Gastroesophageal sphincter (tissue), 4 donors: Measurements from ENCODE around the gene DCXR. TPM values are rescaled to one million over a fixed set of nuclear protein-coding genes. Genes with fewer than 3 reads are reported as not detected.

ENCODE experiments used
- ATAC-seq: fragments of 150-250 bp; one replicate; pipeline ENCODE4 v1.9.1; 2016; ENCODE audit warnings: mild to moderate bottlenecking, moderate library complexity
- H3K27ac ChIP-seq, 4 donors: fragments of 200-600 bp; sonication (generic) in 3 of 4; 1 replicate in 3 of 4; 2 replicates in 1 of 4; pipeline ENCODE4 v1.5.1; 2016 to 2019
- H3K27me3 ChIP-seq: fragments of 200-600 bp; sonication (generic); one replicate; pipeline ENCODE4 v1.5.1; 2019
- H3K36me3 ChIP-seq, 2 donors: fragments of 200-600 bp; sonication (generic); one replicate each; pipeline ENCODE4 v1.5.1; 2019; ENCODE audit warnings: control low read depth in 1 of 2
- H3K4me1 ChIP-seq, 3 donors: fragments of 200-600 bp; sonication (generic); 1 replicate in 2 of 3; 2 replicates in 1 of 3; pipeline ENCODE4 v1.5.1; 2016 to 2019; ENCODE audit warnings: control low read depth in 2 of 3
- H3K4me3 ChIP-seq, 2 donors: fragments of 200-600 bp; sonication (generic); one replicate each; pipeline ENCODE4 v1.5.1; 2019; ENCODE audit warnings: mild to moderate bottlenecking in 1 of 2, moderate library complexity in 1 of 2
- H3K9me3 ChIP-seq, 3 donors: fragments of 200-600 bp; sonication (generic); one replicate each; pipeline ENCODE4 v1.5.1; 2017 to 2019; ENCODE audit warnings: control low read depth in 2 of 3
- CTCF ChIP-seq, 4 experiments: fragments of 200-600 bp in 2 of 4; fragments of 450-650 bp in 2 of 4; sonication (generic) in 1 of 4; IDR thresholded peaks; one replicate each; pipeline ENCODE4 v1.5.1; 2017 to 2019; ENCODE audit warnings: antibody characterized with exemption in 4 of 4, mild to moderate bottlenecking in 2 of 4, moderate library complexity in 2 of 4
- EP300 ChIP-seq: sonication (generic); formaldehyde crosslinking; IDR thresholded peaks from one replicate; pipeline ENCODE4 v1.6.1; 2017; ENCODE audit warnings: antibody characterized with exemption, mild to moderate bottlenecking
- POLR2A ChIP-seq, 2 donors: fragments of 450-650 bp; IDR thresholded peaks; one replicate each; pipeline ENCODE4 v1.6.1; 2017; ENCODE audit warnings: antibody characterized with exemption in 2 of 2, mild to moderate bottlenecking in 2 of 2, moderate library complexity in 1 of 2
- POLR2AphosphoS5 ChIP-seq: sonication (generic); formaldehyde crosslinking; IDR thresholded peaks from one replicate; pipeline ENCODE4 v1.6.1; 2017; ENCODE audit warnings: antibody characterized with exemption
- WGBS, 2 donors: methylation state at CpG; one replicate each; pipeline ENCODE4 v1.1.5; 2018; ENCODE audit warnings: low coverage in 1 of 2; 5-methylcytosine and 5-hydroxymethylcytosine counted together
- total RNA-seq, 4 donors: library from RNA; depleted of rRNA; stranded (reverse); fragments of >200 nt; gene quantifications; one replicate each; pipeline ENCODE4 v1.1.0, GENCODE V29; 2016

Gene DCXR
- total RNA-seq, 4 donors from 2014 or later: 70.7 to 140 (median 108) TPM

GRCh38 chr17:82014432-82014831, 23.1 kb downstream of the DCXR start:
- Histone ChIP-seq H3K4me1 (no peaks in the 10 kb centered on the region), H3K27ac (no peak overlapping the region), H3K27me3 (no peaks in the 10 kb centered on the region), H3K9me3 (no peaks in the 10 kb centered on the region), H3K4me3 (no peak overlapping the region), H3K36me3 (peaks cover 0 to 53% of the 10 kb centered on the region in 2 donors)
- no peak for ATAC-seq
- 67 to 84% methylated on average over 4 to 11 of the region's 23 CpGs for WGBS, 2 donors
- no peak for TF ChIP-seq EP300
- no peak for TF ChIP-seq POLR2AphosphoS5
- TF ChIP-seq CTCF (IDR thresholded peaks at IDR 0.05): no peak
- TF ChIP-seq POLR2A (IDR thresholded peaks at IDR 0.05): no peak

GRCh38 chr17:82013772-82014321, 23.6 kb downstream of the DCXR start:
- TF ChIP-seq POLR2A (IDR thresholded peaks at IDR 0.05) (no peak), EP300 (no peak), POLR2AphosphoS5 (no peak), CTCF (IDR thresholded peaks at IDR 0.05) (no peak)
- no peak for ATAC-seq
- Histone ChIP-seq H3K27me3 (no peaks in the 10 kb centered on the region), H3K4me1 (no peaks in the 10 kb centered on the region), H3K4me3 (no peak overlapping the region), H3K27ac (peak overlapping the region in 1 of 4 donors; percentile 48), H3K36me3 (peaks cover 0 to 53% of the 10 kb centered on the region in 2 donors), H3K9me3 (no peaks in the 10 kb centered on the region)
- 81 to 100% methylated on average over 5 to 7 of the region's 16 CpGs for WGBS, 2 donors

GRCh38 chr17:82013341-82013740, 24.2 kb downstream of the DCXR start:
- peaks cover 0 to 50% of the 10 kb centered on the region in 2 donors for H3K36me3 ChIP-seq

GRCh38 chr17:82012640-82013295, 24.7 kb downstream of the DCXR start:
- no peak for ATAC-seq
- TF ChIP-seq POLR2A (IDR thresholded peaks at IDR 0.05) (no peak), CTCF (IDR thresholded peaks at IDR 0.05) (no peak), EP300 (no peak), POLR2AphosphoS5 (no peak)
- H3K36me3 ChIP-seq: peaks cover 0 to 45% of the 10 kb centered on the region in 2 donors
- no peaks in the 10 kb centered on the region for H3K9me3 ChIP-seq
- H3K4me3 ChIP-seq: no peak overlapping the region
- no peaks in the 10 kb centered on the region for H3K4me1 ChIP-seq
- WGBS, 2 donors: no CpG with 5 or more reads among the region's 19 CpGs
- no peaks in the 10 kb centered on the region for H3K27me3 ChIP-seq
- peak overlapping the region in 1 of 4 donors; percentile 48 for H3K27ac ChIP-seq

More at GRCh38 chr17:82013341-82013740, 24.2 kb downstream of the DCXR start:
- ATAC-seq: no peak
- Histone ChIP-seq H3K9me3 (no peaks in the 10 kb centered on the region), H3K27ac (peak overlapping the region in 1 of 4 donors; percentile 48), H3K4me3 (no peak overlapping the region), H3K4me1 (no peaks in the 10 kb centered on the region), H3K27me3 (no peaks in the 10 kb centered on the region)
- no CpG with 5 or more reads among the region's 22 CpGs for WGBS, 2 donors
- TF ChIP-seq POLR2AphosphoS5 (no peak), POLR2A (IDR thresholded peaks at IDR 0.05) (no peak), EP300 (no peak), CTCF (IDR thresholded peaks at IDR 0.05) (no peak)

GRCh38 chr17:82012261-82012639, 25.2 kb downstream of the DCXR start:
- Histone ChIP-seq H3K4me3 (no peak overlapping the region), H3K27ac (peak overlapping the region in 1 of 4 donors; percentile 48), H3K4me1 (no peaks in the 10 kb centered on the region), H3K36me3 (peaks cover 0 to 40% of the 10 kb centered on the region in 2 donors), H3K9me3 (no peaks in the 10 kb centered on the region), H3K27me3 (no peaks in the 10 kb centered on the region)
- no CpG with 5 or more reads among the region's 20 CpGs for WGBS, 2 donors
- no peak for ATAC-seq
- no peak for TF ChIP-seq POLR2A (IDR thresholded peaks at IDR 0.05)
